HG02938 (cell line): ENCODE results near the gene BLTP3A.
"Not testable (repeated sequence)": the region's sequence is repeated elsewhere in the genome, so short reads cannot be mapped to it uniquely, and the experiment has no call there.

Source experiments
- ATAC-seq: cut with Tn5 transposase; IDR thresholded peaks from one replicate; pipeline ENCODE4 v1.9.1; 2021; ENCODE audit warnings: mild to moderate bottlenecking, moderate library complexity; ENCODE audit not compliant: unreplicated experiment

BLTP3A gene

GRCh38 chr6:34788111-34788510 lies 3.8 kb upstream of the BLTP3A start:
- ATAC-seq: no peak

GRCh38 chr6:34791164-34791700 lies 651 bp upstream of the BLTP3A start:
- ATAC-seq: peak; percentile 29

- no peak for ATAC-seq
Measured at GRCh38 chr6:34792605-34793500, 970 bp downstream of the BLTP3A start.

- no peak for ATAC-seq
Measured at GRCh38 chr6:34793877-34794276, 2.0 kb downstream of the BLTP3A start.

- no peak for ATAC-seq
Measured at GRCh38 chr6:34795836-34796425, 4.0 kb downstream of the BLTP3A start.

- ATAC-seq: no peak
Measured at GRCh38 chr6:34798057-34798456, 6.2 kb downstream of the BLTP3A start.

- ATAC-seq: no peak
Measured at GRCh38 chr6:34799547-34799946, 7.7 kb downstream of the BLTP3A start.

- ATAC-seq: no peak
Measured at GRCh38 chr6:34804543-34804942, 12.7 kb downstream of the BLTP3A start.

- not testable (repeated sequence) for ATAC-seq
Measured at GRCh38 chr6:34805074-34805473, 13.2 kb downstream of the BLTP3A start.

- no peak for ATAC-seq
Measured at GRCh38 chr6:34806738-34807453, 15.0 kb downstream of the BLTP3A start.

GRCh38 chr6:34808473-34808872 lies 16.6 kb downstream of the BLTP3A start:
- not testable (repeated sequence) for ATAC-seq

GRCh38 chr6:34809419-34809818 lies 17.5 kb downstream of the BLTP3A start:
- not testable (repeated sequence) for ATAC-seq

- no peak for ATAC-seq
Measured at GRCh38 chr6:34810017-34810882, 18.4 kb downstream of the BLTP3A start.

- ATAC-seq: peak; percentile 85
Measured at GRCh38 chr6:34810936-34811632, 19.2 kb downstream of the BLTP3A start.

- ATAC-seq: no peak
Measured at GRCh38 chr6:34813028-34813713, 21.3 kb downstream of the BLTP3A start.

- ATAC-seq: no peak
Measured at GRCh38 chr6:34816635-34817301, 24.9 kb downstream of the BLTP3A start.

- ATAC-seq: no peak
Measured at GRCh38 chr6:34817446-34817845, 25.6 kb downstream of the BLTP3A start.

GRCh38 chr6:34818872-34819570 lies 27.1 kb downstream of the BLTP3A start:
- not testable (repeated sequence) for ATAC-seq
